AG04449 (cell line): Measurements from ENCODE around the gene CCDC85C.

ENCODE experiments used
- CTCF ChIA-PET: fragments of 350-600 bp; formaldehyde crosslinking; extraction: SDS; loops from one replicate; lab custom pipeline; 2021; ENCODE audit warnings: antibody characterized with exemption; lab: Yijun Ruan, JAX
- POLR2A ChIA-PET: fragments of 400-600, 350-600 bp; formaldehyde crosslinking; extraction: SDS; loops from one replicate; lab custom pipeline; 2020; ENCODE audit warnings: antibody characterized with exemption, inconsistent platforms; lab: Yijun Ruan, JAX
- DNase-seq: peaks from one replicate; pipeline ENCODE4 v3.0.0-alpha.2; 2010; ENCODE audit warnings: low read depth, low spot score
- H3K4me3 ChIP-seq: 2 replicates; pipeline ENCODE4 v1.5.1; 2011; ENCODE audit warnings: low read depth, mild to moderate bottlenecking, control low read depth, low read length
- CTCF ChIP-seq: IDR thresholded peaks from one replicate; pipeline ENCODE4 v1.5.1; 2011; ENCODE audit warnings: mild to moderate bottlenecking, moderate library complexity, low read length, control low read depth, inconsistent platforms; ENCODE audit not compliant: insufficient read depth; ENCODE audit errors: missing control alignments

Gene CCDC85C

GRCh38 chr14:99624024-99624423, 20.0 kb upstream of the CCDC85C start:
- DNase-seq = no peak
- ChIA-PET POLR2A (interaction anchor here (2.4 kb wide), 1 partner anchor 19 kb away, joined by 18 read pairs; no protein-coding TSS in a partner anchor), CTCF (interaction anchor here (0.9 to 9.1 kb wide), 14 partner anchors 10 to 261 kb away, joined by 3 to 174 read pairs (median 4); partner anchors contain the start of gene CCDC85C)
- TF ChIP-seq CTCF = no peak
- H3K4me3 ChIP-seq = no peak overlapping the region

GRCh38 chr14:99621948-99622347, 17.9 kb upstream of the CCDC85C start:
- POLR2A ChIA-PET = interaction anchor here (2.4 kb wide), 1 partner anchor 16 kb away, joined by 18 read pairs; no protein-coding TSS in a partner anchor
- CTCF ChIA-PET = interaction anchor here (1.2 to 9.1 kb wide), 6 partner anchors 15 to 111 kb away, joined by 3 to 174 read pairs (median 12); partner anchors contain the start of gene CCDC85C
- H3K4me3 ChIP-seq = no peak overlapping the region
- DNase-seq = no peak
- TF ChIP-seq CTCF = no peak

GRCh38 chr14:99619835-99620834, 16.1 kb upstream of the CCDC85C start:
- ChIA-PET CTCF (interaction anchor here (0.6 to 8.1 kb wide), 7 partner anchors 8 to 102 kb away, joined by 3 to 91 read pairs (median 3); partner anchors contain the start of gene CCDC85C), POLR2A (interaction anchor here (1.0 kb wide), 1 partner anchor 16 kb away, joined by 4 read pairs; the partner anchor contains the start of gene CCDC85C)
- no peak for DNase-seq
- TF ChIP-seq CTCF = no peak
- no peak overlapping the region for H3K4me3 ChIP-seq

GRCh38 chr14:99616832-99617800, 13.1 kb upstream of the CCDC85C start:
- no peak for DNase-seq
- no peak overlapping the region for H3K4me3 ChIP-seq
- ChIA-PET CTCF (interaction anchor here (1.0 to 8.1 kb wide), 6 partner anchors 10 to 100 kb away, joined by 3 to 91 read pairs (median 7); partner anchors contain the start of gene CCDC85C), POLR2A (interaction anchor here (1.1 kb wide), 1 partner anchor 11 kb away, joined by 3 read pairs; no protein-coding TSS in a partner anchor)
- no peak for TF ChIP-seq CTCF

- ChIA-PET POLR2A (interaction anchor here (1.1 kb wide), 1 partner anchor 10 kb away, joined by 3 read pairs; no protein-coding TSS in a partner anchor), CTCF (interaction anchor here (3.2 to 8.1 kb wide), 3 partner anchors 9 to 91 kb away, joined by 10 to 91 read pairs (median 22); partner anchors contain the start of gene CCDC85C)
- DNase-seq = no peak
- no peak overlapping the region for H3K4me3 ChIP-seq
- no peak for TF ChIP-seq CTCF
Measured at GRCh38 chr14:99615497-99616157, 11.6 kb upstream of the CCDC85C start.
